Heart left ventricle (tissue), 16 donors: ENCODE data around the gene DGCR6. TPM values are rescaled to one million over a fixed set of nuclear protein-coding genes. Genes with fewer than 3 reads are reported as not detected.
A peak's percentile ranks its signal among the peaks of the same experiment; 100 is the strongest.
"Not testable (repeated sequence)": the region's sequence is repeated elsewhere in the genome, so short reads cannot be mapped to it uniquely, and the experiment has no call there.

Experiments
- ATAC-seq, 4 donors: fragments of 200-7000 bp; cut with Tn5 transposase; one replicate each; pipeline ENCODE4 v1.9.1; 2020 to 2022; ENCODE audit warnings: moderate library complexity in 4 of 4, mild to moderate bottlenecking in 3 of 4, moderate number of reproducible peaks in 1 of 4
- DNase-seq, 5 donors: peaks; one replicate each; pipeline ENCODE4 v3.0.0-alpha.2; 2020
- H3K27ac ChIP-seq, 12 donors: fragments of 200-600 bp; sonication (generic) in 4 of 12; one replicate each; pipeline versions ENCODE4 v1.5.0 to v1.8.0; 2016 to 2022; ENCODE audit warnings: mild to moderate bottlenecking in 2 of 12
- H3K27me3 ChIP-seq, 9 donors: fragments of 200-600 bp; sonication (generic) in 2 of 9; one replicate each; pipeline versions ENCODE4 v1.5.1 to v1.8.0; 2016 to 2022; ENCODE audit warnings: mild to moderate bottlenecking in 3 of 9
- H3K36me3 ChIP-seq, 9 donors: fragments of 200-600 bp; sonication (generic) in 2 of 9; one replicate each; pipeline versions ENCODE4 v1.5.0 to v1.8.0; 2018 to 2022; ENCODE audit warnings: mild to moderate bottlenecking in 2 of 9
- H3K4me1 ChIP-seq, 12 donors: fragments of 200-600 bp; sonication (generic) in 4 of 12; one replicate each; pipeline versions ENCODE4 v1.5.0 to v1.8.0; 2016 to 2022; ENCODE audit warnings: mild to moderate bottlenecking in 3 of 12
- H3K4me3 ChIP-seq, 12 donors: fragments of 200-600 bp; sonication (generic) in 4 of 12; one replicate each; pipeline versions ENCODE4 v1.5.0 to v1.8.0; 2017 to 2022; ENCODE audit warnings: mild to moderate bottlenecking in 9 of 12, moderate library complexity in 4 of 12
- H3K9me3 ChIP-seq, 12 donors: fragments of 200-600 bp; sonication (generic) in 4 of 12; one replicate each; pipeline versions ENCODE4 v1.5.0 to v1.8.0; 2016 to 2022; ENCODE audit warnings: mild to moderate bottlenecking in 1 of 12
- WGBS, 4 donors: extraction: QIAGEN DNeasy Blood & Tissue Kit in 2 of 4; methylation state at CpG; one replicate each; pipeline versions ENCODE4 v1.1.5 to v1.1.7; 2013 to 2018; 5-methylcytosine and 5-hydroxymethylcytosine counted together
- intact Hi-C, 10 donors: fragments of 100-400 bp; cut with DNase I; formaldehyde crosslinking; loops; one replicate each; pipeline versions ENCODE4 v1.11.1 to v1.14.2; 2022
- polyA plus RNA-seq, 2 donors: library from polyadenylated mRNA; stranded (reverse); fragments of 200-250 nt; gene quantifications; one replicate each; pipeline ENCODE4 v1.2.3, GENCODE V29; 2013
- total RNA-seq, 9 donors: library from RNA; depleted of rRNA in 2 of 9; stranded (reverse); fragments of >200 nt in 2 of 9; fragmentation: NEBNext Ultra II Directional in 3 of 9; extraction: Animal tissue kit (Norgen Biotek cat#: 25700) in 3 of 9; gene quantifications; one replicate each; pipeline versions ENCODE4 v1.1.0 to v1.2.4, GENCODE V29; 2016 to 2023
- donor health status: ischemic (EF 13 %, LVEDD 7.1; RV severe dilation, severe dysfunction).
- donor health status: healthy with polysubstance abuse.
- donor health status: DM: no; HTN: yes; CAD: no.
- donor health status: DM: no; HTN: no; CAD: no.
- donor health status: ischemic (EF 25% LVEDD 6.9; RV normal size, moderate dysfunction).
- donor health status: ischemic (EF 25% LVEDD 5.7; RV mildly dilated, moderate dysfunction).
- donor health status: healthy.
- donor health status: DM: yes; HTN: yes; CAD: no.
- donor health status: ischemic (EF 35%, LVEDD 5.7; RV mildly dilated, moderate dysfunction).
- donor health status: nonischemic (EF 11% LVEDD 7.7; RV severe dilation, severe dysfunction).
- donor health status: DM: yes; HTN: yes; CAD: no.
- donor health status: PGD.
- donor health status: ischemic (EF 29% LVEDD 5.4; RV normal size, mild dysfunction).
- donor health status: nonischemic (EF 23%, LVEDD 6.1; RV moderate dilation, normal function).

The DGCR6 gene
- total and polyA plus RNA-seq, 11 donors, result 3.5 to 47.0 (median 8.0) TPM

GRCh38 chr22:18958321-18958705 is 52.2 kb downstream of the DGCR6 start:
- not testable (repeated sequence) for ATAC-seq, H3K27ac ChIP-seq, H3K9me3 ChIP-seq, H3K36me3 ChIP-seq, H3K4me3 ChIP-seq, H3K27me3 ChIP-seq, H3K4me1 ChIP-seq
- intact Hi-C loops, result loop anchor here in 2 of 10 donors (5.0 to 10.0 kb wide), 2 partner anchors 516 to 669 kb away; partner anchors contain the start of genes CDC45 (in 1 of the 2) and UFD1 (in 1 of the 2)
- DNase-seq, result peak in 2 of 5 donors; percentile 5 to 25
- WGBS, 4 donors, result 85 to 97% (median 88%) methylated on average over 4 to 18 of the region's 18 CpGs

GRCh38 chr22:18958738-18959137 is 52.6 kb downstream of the DGCR6 start:
- H3K4me1 ChIP-seq, H3K27me3 ChIP-seq, H3K9me3 ChIP-seq, H3K36me3 ChIP-seq, H3K27ac ChIP-seq, ATAC-seq, H3K4me3 ChIP-seq: not testable (repeated sequence)
- DNase-seq, result peak in 2 of 5 donors; percentile 2 to 30
- WGBS, 4 donors, result 53 to 63% (median 61%) methylated on average over 14 of the region's 14 CpGs
- intact Hi-C loops, result loop anchor here in 2 of 10 donors (5.0 to 10.0 kb wide), 2 partner anchors 516 to 669 kb away; partner anchors contain the start of genes CDC45 (in 1 of the 2) and UFD1 (in 1 of the 2)

GRCh38 chr22:18959266-18959665 is 53.1 kb downstream of the DGCR6 start:
- H3K27me3 ChIP-seq, H3K27ac ChIP-seq, H3K9me3 ChIP-seq, H3K4me1 ChIP-seq, H3K4me3 ChIP-seq, H3K36me3 ChIP-seq, ATAC-seq: not testable (repeated sequence)
- intact Hi-C loops, result loop anchor here in 2 of 10 donors (5.0 to 10.0 kb wide), 2 partner anchors 516 to 668 kb away; partner anchors contain the start of genes CDC45 (in 1 of the 2) and UFD1 (in 1 of the 2)
- WGBS, 4 donors, result 77 to 80% (median 78%) methylated on average over 4 to 6 of the region's 6 CpGs
- peak in 2 of 5 donors; percentile 5 to 22 for DNase-seq

GRCh38 chr22:18959741-18960140 is 53.6 kb downstream of the DGCR6 start:
- H3K27ac ChIP-seq, H3K27me3 ChIP-seq, H3K9me3 ChIP-seq, H3K36me3 ChIP-seq, H3K4me3 ChIP-seq, ATAC-seq, H3K4me1 ChIP-seq: not testable (repeated sequence)
- 70 to 97% (median 76%) methylated on average over 7 to 12 of the region's 12 CpGs; no CpG with 5 or more reads in 1 of the 4 donors for WGBS, 4 donors
- DNase-seq, result peak in 2 of 5 donors; percentile 13 to 31
- intact Hi-C loops, result loop anchor here in 2 of 10 donors (5.0 to 10.0 kb wide), 2 partner anchors 515 to 668 kb away; partner anchors contain the start of genes CDC45 (in 1 of the 2) and UFD1 (in 1 of the 2)

- intact Hi-C loops, H3K4me1 ChIP-seq, H3K27me3 ChIP-seq, H3K9me3 ChIP-seq, H3K27ac ChIP-seq, ATAC-seq, H3K36me3 ChIP-seq, H3K4me3 ChIP-seq: not testable (repeated sequence)
- WGBS, 4 donors, result 59 to 84% (median 74%) methylated on average over 5 to 10 of the region's 11 CpGs
- DNase-seq, result peak in 2 of 5 donors; percentile 7 to 27
Measured at GRCh38 chr22:18960166-18960820, 54.2 kb downstream of the DGCR6 start.

GRCh38 chr22:18961201-18961600 is 55.1 kb downstream of the DGCR6 start:
- ATAC-seq, H3K4me1 ChIP-seq, H3K4me3 ChIP-seq, H3K9me3 ChIP-seq, H3K27ac ChIP-seq, H3K36me3 ChIP-seq, intact Hi-C loops, H3K27me3 ChIP-seq: not testable (repeated sequence)
- WGBS, 4 donors, result 60 to 75% (median 65%) methylated on average over 5 to 7 of the region's 7 CpGs
- peak in 1 of 5 donors; percentile 26 for DNase-seq

Other genes with a start within 250 kb of the DGCR6 start
- gene PRODH, start 30.0 kb downstream of the DGCR6 start, total RNA-seq, result 10 to 100 TPM in 2 of 9 donors, 1 to 10 TPM in 7; 3.3 to 25.0 (median 7.5) TPM
- gene PRODH, start 30.0 kb downstream of the DGCR6 start, polyA plus RNA-seq, result 10 to 100 TPM in 1 of 2 donors, 1 to 10 TPM in 1; 4.2 to 11.0 TPM
- gene DGCR2, start 216.1 kb downstream of the DGCR6 start, total RNA-seq, result 10 to 100 TPM; 36.1 to 53.3 (median 41.2) TPM
- gene DGCR2, start 216.1 kb downstream of the DGCR6 start, polyA plus RNA-seq, result 10 to 100 TPM; 26.0 to 51.5 TPM
- gene TSSK2, start 225.0 kb downstream of the DGCR6 start, total RNA-seq, result under 1 TPM in 1 of 9 donors, not detected in 8; 0.12 TPM
- gene TSSK2, start 225.0 kb downstream of the DGCR6 start, polyA plus RNA-seq, result under 1 TPM; 0.04 to 0.19 TPM
- gene ESS2, start 238.3 kb downstream of the DGCR6 start, total RNA-seq, result 10 to 100 TPM in 4 of 9 donors, 1 to 10 TPM in 5; 7.8 to 14.4 (median 9.6) TPM
- 10 to 100 TPM; 11.2 to 14.7 TPM for gene ESS2, start 238.3 kb downstream of the DGCR6 start, polyA plus RNA-seq
- not detected for gene GSC2, start 244.0 kb downstream of the DGCR6 start, total RNA-seq
- gene GSC2, start 244.0 kb downstream of the DGCR6 start, polyA plus RNA-seq, result not detected